ENCODE results near the gene RBM39. TPM values are rescaled to one million over a fixed set of nuclear protein-coding genes. Genes with fewer than 3 reads are reported as not detected.

The RBM39 gene
- total RNA-seq, 1 experiment from 2014 or later: 347 TPM

DNA sequence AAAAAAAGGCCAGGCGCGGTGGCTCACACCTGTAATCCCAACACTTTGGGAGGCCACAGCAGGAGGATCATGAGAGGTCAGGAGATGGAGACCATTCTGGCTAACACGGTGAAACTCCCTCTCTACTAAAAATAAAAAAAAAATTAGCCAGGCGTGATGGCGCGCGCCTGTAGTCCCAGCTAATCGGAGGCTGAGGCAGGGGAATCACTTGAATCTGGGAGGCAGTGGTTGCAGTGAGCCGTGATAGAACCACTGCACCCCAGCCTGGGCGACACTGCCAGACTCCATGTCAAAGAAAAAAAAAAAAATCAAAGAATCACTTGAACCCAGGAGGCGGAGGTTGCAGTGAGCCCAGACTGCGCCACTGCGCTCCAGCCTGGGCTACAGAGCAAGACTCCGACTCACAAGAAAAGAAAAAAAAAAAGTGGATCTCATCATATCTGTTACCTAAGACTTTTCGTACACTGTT is 4.2 kb downstream of the RBM39 start:
- no peak overlapping the region for H3K18ac ChIP-seq (ENCODE audit: insufficient read length, low read depth, low read length)
- no peak overlapping the region for H3K4ac ChIP-seq (ENCODE audit: low read depth, low read length)
- H3K4me1 Mint-ChIP-seq: peaks cover 19 to 26% of the 10 kb centered on the region in 2 experiments
- no peak overlapping the region for H3K27ac ChIP-seq (ENCODE audit: insufficient read length, low read depth, low read length)
- peaks cover 41% of the 10 kb centered on the region for H3K79me2 ChIP-seq (ENCODE audit: insufficient read depth, low read length)
- H3K14ac ChIP-seq (ENCODE audit: insufficient read depth, low read length): no peak overlapping the region
- H3K56ac ChIP-seq (ENCODE audit: insufficient read length, low read depth, low read length): no peak overlapping the region
- H2BK20ac ChIP-seq (ENCODE audit: low read depth, low read length, poor library complexity, severe bottlenecking): no peak overlapping the region
- no peaks in the 10 kb centered on the region for H4K20me1 ChIP-seq (ENCODE audit: control insufficient read depth, insufficient read depth, insufficient read length)
- H3K4me1 ChIP-seq (ENCODE audit: insufficient read depth, low read length): no peaks in the 10 kb centered on the region
- H4K91ac ChIP-seq (ENCODE audit: insufficient read length, low read depth, low read length): no peak overlapping the region
- no CpG with 5 or more reads among the region's 15 CpGs for WGBS (ENCODE audit: extremely low coverage, insufficient read length, low lambda C conversion rate)
- H3K4me2 ChIP-seq (ENCODE audit: insufficient read depth, insufficient read length, low read length): no peak overlapping the region
- H3K27me3 ChIP-seq (ENCODE audit: insufficient read depth, low read length): no peaks in the 10 kb centered on the region
- H4K8ac ChIP-seq (replicated peaks; ENCODE audit: insufficient read length, low read depth, low read length): no peak overlapping the region
- peaks cover 60 to 88% (median 85%) of the 10 kb centered on the region in 3 experiments for H3K36me3 Mint-ChIP-seq (ENCODE audit: insufficient read depth in 1 of 3, low read depth in 3 of 3)
- no peak overlapping the region for H3T11ph ChIP-seq (ENCODE audit: low read length)
- no peak overlapping the region for H2BK5ac ChIP-seq (ENCODE audit: insufficient read length, low read length)
- H3K23me2 ChIP-seq (ENCODE audit: insufficient read length, low read depth, low read length, poor library complexity, severe bottlenecking): no peaks in the 10 kb centered on the region
- no peak overlapping the region for H2AK5ac ChIP-seq (ENCODE audit: insufficient read length, low read length)
- H2BK120ac ChIP-seq (ENCODE audit: low read depth, low read length, poor library complexity, severe bottlenecking): no peak overlapping the region
- no peak for TF ChIP-seq CTCF (conservative IDR thresholded peaks at IDR 0.05)
- H3K79me1 ChIP-seq (ENCODE audit: insufficient read depth, low read depth, low read length, poor library complexity, severe bottlenecking): peaks cover 5% of the 10 kb centered on the region
- H4K5ac ChIP-seq (ENCODE audit: insufficient read length, low read depth, low read length): no peak overlapping the region
- H3K4me3 Mint-ChIP-seq: peak overlapping the region; percentile 13 to 43; a peak in 3 of 5 replicates
- H2BK12ac ChIP-seq (ENCODE audit: insufficient read length, low read depth, low read length): no peak overlapping the region
- DNase-seq: no peak
- H3K9me3 Mint-ChIP-seq: peaks cover 3 to 6% of the 10 kb centered on the region in 2 experiments; a peak in 4 of 5 replicates
- peak overlapping the region in 1 of 3 experiments; percentile 80; a peak in 1 of 7 replicates for H3K27ac Mint-ChIP-seq
- no peak overlapping the region for H2BK15ac ChIP-seq (ENCODE audit: low read depth, low read length)
- H3K9ac ChIP-seq (ENCODE audit: extremely low read depth, insufficient read length, low read length): no peak overlapping the region
- no peak overlapping the region for H3K23ac ChIP-seq (ENCODE audit: insufficient read length, low read depth, low read length)
- H2AFZ ChIP-seq (ENCODE audit: low read length): no peak overlapping the region
- no peaks in the 10 kb centered on the region; the same call in 1 of the 2 replicates for H3K27me3 Mint-ChIP-seq (ENCODE audit: low read depth)
- H3K9me3 ChIP-seq (ENCODE audit: control insufficient read depth, low read depth, low read length): no peaks in the 10 kb centered on the region

Measured in H9 (cell line).